Activated CD8-positive, alpha-beta memory T cell treated with anti-CD3 and anti-CD28 coated beads, Interleukin-2, amount 10 ng/mL, durations not matched to agents 7 days and 5 days (primary cell): Measurements from ENCODE around the gene NHLRC2. TPM values are rescaled to one million over a fixed set of nuclear protein-coding genes. Genes with fewer than 3 reads are reported as not detected.

Experiments used
- ATAC-seq: fragments of 150-1000 bp; cut with Tn5 transposase; one replicate; pipeline ENCODE4 v1.10.0; 2021; ENCODE audit warnings: moderate library complexity
- CTCF ChIA-PET: fragments of 350-600 bp; sonication (Branson Sonifier 250); formaldehyde crosslinking; loops from one replicate; lab custom pipeline; 2021; ENCODE audit warnings: antibody characterized with exemption; lab: Charles Lee
- DNase-seq: peaks from one replicate; pipeline ENCODE4 v3.0.0-alpha.2; 2020
- H3K27ac Mint-ChIP-seq: one replicate; pipeline ENCODE4 v1.8.0; 2021; ENCODE audit warnings: mild to moderate bottlenecking, mixed read lengths
- H3K27me3 Mint-ChIP-seq: one replicate; pipeline ENCODE4 v1.8.0; 2021; ENCODE audit warnings: mixed read lengths
- H3K36me3 Mint-ChIP-seq: one replicate; pipeline ENCODE4 v1.8.0; 2021; ENCODE audit warnings: mild to moderate bottlenecking, mixed read lengths
- H3K4me1 Mint-ChIP-seq: one replicate; pipeline ENCODE4 v1.8.0; 2021; ENCODE audit warnings: mixed read lengths
- H3K4me3 Mint-ChIP-seq: one replicate; pipeline ENCODE4 v1.8.0; 2021; ENCODE audit warnings: mild to moderate bottlenecking, moderate library complexity, mixed read lengths
- H3K9me3 Mint-ChIP-seq: one replicate; pipeline ENCODE4 v1.8.0; 2022; ENCODE audit warnings: low read depth, mixed read lengths
- total RNA-seq, 2 experiments: library from RNA; stranded (reverse); gene quantifications; one replicate each; pipeline ENCODE4 v1.2.3, GENCODE V29; 2021

Gene NHLRC2
- total RNA-seq, 2 experiments from 2014 or later: 35.7 to 36.4 TPM

DNA sequence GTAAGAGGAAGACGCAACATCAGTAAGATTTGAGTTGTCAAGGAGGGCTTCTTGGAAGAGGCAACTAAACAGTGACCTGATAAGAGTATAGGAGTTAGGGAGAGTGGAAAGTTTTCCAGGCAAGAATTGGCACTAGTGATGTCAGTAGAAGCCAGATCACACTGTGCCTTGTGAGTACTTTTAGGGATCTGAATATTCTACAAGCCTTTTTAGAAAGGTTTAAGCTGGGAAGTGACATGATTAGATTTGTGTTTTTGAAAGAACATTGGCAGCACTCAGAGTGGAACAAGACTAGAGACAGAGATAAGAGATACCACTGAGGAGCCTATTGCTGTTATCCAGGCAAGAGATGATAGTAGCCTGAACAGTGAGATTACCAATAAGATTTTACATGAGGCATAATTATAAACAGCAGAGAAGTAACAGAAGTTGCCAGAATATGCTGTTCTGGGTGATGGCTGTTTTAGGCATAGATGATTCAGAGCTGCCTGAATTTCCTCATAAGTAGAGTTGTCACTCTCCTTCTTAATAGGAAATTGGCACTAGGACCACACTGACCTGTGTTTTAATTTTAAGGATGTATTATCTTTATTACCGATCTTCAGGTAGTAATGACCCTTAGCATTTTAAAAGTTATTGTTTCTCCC lies 45.6 kb downstream of the NHLRC2 start:
- Mint-ChIP-seq H3K27me3 (no peaks in the 10 kb centered on the region), H3K4me1 (peaks cover 5% of the 10 kb centered on the region), H3K4me3 (no peak overlapping the region), H3K27ac (no peak overlapping the region), H3K9me3 (no peaks in the 10 kb centered on the region), H3K36me3 (peaks cover 31% of the 10 kb centered on the region)
- DNase-seq (no peak), ATAC-seq (no peak)
- CTCF ChIA-PET: no interaction called here

DNA sequence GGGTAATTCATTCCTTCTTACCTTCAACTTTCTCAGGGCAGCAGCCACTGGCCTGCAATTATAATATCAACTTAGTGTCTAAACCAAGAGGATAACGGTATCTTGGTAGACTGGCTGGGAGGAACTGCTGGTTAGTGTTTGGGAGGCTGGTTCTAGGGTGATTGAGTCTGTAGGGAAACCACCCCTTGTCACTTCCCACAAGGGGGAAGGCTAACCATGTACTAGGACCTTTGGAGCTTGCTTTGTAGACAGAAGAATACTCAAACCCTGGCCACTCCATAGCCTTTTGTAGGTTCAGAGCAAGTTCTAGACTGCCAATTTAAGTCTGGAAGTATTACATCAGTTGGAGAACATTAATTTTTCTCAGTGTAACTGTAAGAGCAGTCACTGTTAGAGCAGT lies 51.3 kb downstream of the NHLRC2 start:
- H3K4me1 Mint-ChIP-seq: peaks cover 5% of the 10 kb centered on the region
- no peak overlapping the region for H3K27ac Mint-ChIP-seq
- H3K27me3 Mint-ChIP-seq: no peaks in the 10 kb centered on the region
- CTCF ChIA-PET: no interaction called here
- peaks cover 40% of the 10 kb centered on the region for H3K36me3 Mint-ChIP-seq
- ATAC-seq (no peak), DNase-seq (no peak)
- H3K9me3 Mint-ChIP-seq: no peaks in the 10 kb centered on the region
- no peak overlapping the region for H3K4me3 Mint-ChIP-seq

DNA sequence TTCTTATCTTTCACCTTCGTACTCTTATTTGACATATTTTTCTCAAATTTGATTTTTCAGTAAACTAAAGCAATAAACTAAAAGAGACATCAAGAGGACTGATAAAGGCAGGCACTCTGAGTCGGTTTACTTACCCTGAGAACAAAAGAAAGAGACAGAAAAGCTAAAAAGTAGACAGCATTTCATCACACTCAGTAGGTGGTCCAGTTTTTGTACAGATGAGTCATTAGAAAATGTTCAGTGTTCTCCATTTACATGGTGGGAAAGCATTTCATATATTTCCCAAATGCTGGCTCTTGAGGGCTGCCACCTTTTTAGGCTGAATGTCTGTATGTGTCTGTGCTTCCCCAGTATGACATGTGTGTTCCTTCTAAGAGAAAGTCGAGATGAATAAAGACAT lies 52.7 kb downstream of the NHLRC2 start:
- no peaks in the 10 kb centered on the region for H3K27me3 Mint-ChIP-seq
- DNase-seq (no peak), ATAC-seq (no peak)
- H3K36me3 Mint-ChIP-seq: peaks cover 35% of the 10 kb centered on the region
- H3K27ac Mint-ChIP-seq: no peak overlapping the region
- CTCF ChIA-PET: no interaction called here
- no peak overlapping the region for H3K4me3 Mint-ChIP-seq
- no peaks in the 10 kb centered on the region for H3K4me1 Mint-ChIP-seq
- H3K9me3 Mint-ChIP-seq: no peaks in the 10 kb centered on the region

DNA sequence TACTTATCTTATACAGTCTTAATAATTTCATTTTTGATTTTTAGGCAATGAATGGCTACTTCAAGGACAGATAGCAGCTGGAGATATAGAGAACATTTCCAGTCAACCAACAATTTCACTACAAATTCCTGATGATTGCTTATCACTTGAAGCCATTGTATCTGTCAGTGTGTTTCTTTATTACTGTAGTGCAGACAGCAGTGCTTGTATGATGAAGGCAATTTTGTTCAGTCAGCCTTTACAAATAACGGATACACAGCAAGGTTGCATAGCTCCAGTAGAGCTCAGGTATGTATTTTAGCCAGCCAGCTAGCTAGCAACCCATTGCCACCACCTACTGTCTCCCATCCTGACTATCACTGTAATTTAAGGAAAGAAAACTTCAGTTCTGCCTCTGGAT lies 53.8 kb downstream of the NHLRC2 start:
- CTCF ChIA-PET: no interaction called here
- DNase-seq (no peak), ATAC-seq (no peak)
- H3K9me3 Mint-ChIP-seq: no peaks in the 10 kb centered on the region
- no peak overlapping the region for H3K27ac Mint-ChIP-seq
- H3K27me3 Mint-ChIP-seq: no peaks in the 10 kb centered on the region
- no peaks in the 10 kb centered on the region for H3K4me1 Mint-ChIP-seq
- H3K36me3 Mint-ChIP-seq: peaks cover 32% of the 10 kb centered on the region
- no peak overlapping the region for H3K4me3 Mint-ChIP-seq

DNA sequence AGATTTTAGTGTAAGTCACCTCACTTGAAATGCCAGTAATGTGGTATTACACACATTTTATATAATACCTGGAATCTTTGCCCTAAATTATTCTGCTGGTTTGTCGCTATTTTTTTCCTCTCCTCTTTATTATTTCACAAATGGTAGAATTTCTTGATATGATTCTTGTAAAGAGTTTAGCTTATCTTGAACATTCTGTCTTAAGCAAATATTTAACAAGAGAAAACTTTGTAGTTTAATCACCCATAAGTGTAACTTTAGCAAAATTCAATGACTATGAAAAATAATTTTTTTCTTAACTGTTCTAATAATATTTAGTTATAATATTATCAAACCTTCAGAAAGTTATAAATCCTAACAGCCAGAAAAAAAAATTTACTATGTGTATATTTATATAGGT lies 56.7 kb downstream of the NHLRC2 start:
- Mint-ChIP-seq H3K4me1 (no peaks in the 10 kb centered on the region), H3K27ac (no peak overlapping the region), H3K27me3 (no peaks in the 10 kb centered on the region), H3K9me3 (no peaks in the 10 kb centered on the region), H3K36me3 (peaks cover 19% of the 10 kb centered on the region), H3K4me3 (no peak overlapping the region)
- CTCF ChIA-PET: no interaction called here
- DNase-seq (no peak), ATAC-seq (no peak)

DNA sequence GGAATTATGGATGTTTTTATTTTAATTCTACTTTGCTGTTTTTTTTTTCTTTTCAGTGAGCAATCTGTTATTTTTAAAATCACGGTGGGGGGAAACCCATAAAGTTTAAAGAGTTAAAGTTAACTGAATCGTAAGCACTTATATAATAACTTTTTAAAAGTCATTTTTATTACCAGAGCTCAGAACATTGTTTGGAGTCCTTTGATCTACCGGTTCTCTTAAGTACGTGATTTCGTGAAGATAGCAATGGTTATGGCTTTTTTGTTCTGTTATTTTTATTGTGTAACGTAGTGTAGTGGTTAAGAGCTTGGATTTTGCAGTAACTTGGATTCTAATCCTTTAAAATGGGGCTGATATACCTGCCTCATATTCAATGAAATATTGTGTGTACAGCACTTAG lies 57.4 kb downstream of the NHLRC2 start:
- Mint-ChIP-seq H3K9me3 (no peaks in the 10 kb centered on the region), H3K4me3 (no peak overlapping the region), H3K4me1 (no peaks in the 10 kb centered on the region), H3K27ac (no peak overlapping the region), H3K27me3 (no peaks in the 10 kb centered on the region), H3K36me3 (peaks cover 22% of the 10 kb centered on the region)
- no peak for DNase-seq
- CTCF ChIA-PET: interaction anchor here (0.9 kb wide), 1 partner anchor 42 kb away, joined by 3 read pairs; no protein-coding TSS in a partner anchor
- no peak for ATAC-seq

DNA sequence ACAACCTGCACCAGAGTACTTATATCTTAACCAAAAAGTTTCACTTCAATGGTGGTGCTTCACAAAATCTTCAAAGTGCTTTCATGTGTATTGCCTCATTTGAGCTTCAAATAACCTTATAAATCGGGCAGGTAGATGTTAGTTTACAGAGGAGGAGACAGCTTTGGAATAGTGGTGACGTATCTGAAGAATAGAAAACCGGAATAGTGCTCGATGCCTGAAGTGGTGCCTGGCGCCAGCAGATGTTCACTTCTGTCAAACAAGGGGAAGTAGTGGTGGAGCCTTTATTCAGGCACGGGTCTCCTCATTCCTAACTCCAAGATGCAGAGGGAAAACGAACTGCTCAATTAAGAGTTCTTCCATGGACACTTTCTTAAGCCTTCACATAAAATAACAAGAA lies 58.1 kb downstream of the NHLRC2 start:
- DNase-seq (no peak), ATAC-seq (no peak)
- CTCF ChIA-PET: interaction anchor here (0.9 kb wide), 1 partner anchor 41 kb away, joined by 3 read pairs; no protein-coding TSS in a partner anchor
- Mint-ChIP-seq H3K9me3 (no peaks in the 10 kb centered on the region), H3K27me3 (no peaks in the 10 kb centered on the region), H3K36me3 (peaks cover 21% of the 10 kb centered on the region), H3K4me3 (no peak overlapping the region), H3K4me1 (no peaks in the 10 kb centered on the region), H3K27ac (no peak overlapping the region)

DNA sequence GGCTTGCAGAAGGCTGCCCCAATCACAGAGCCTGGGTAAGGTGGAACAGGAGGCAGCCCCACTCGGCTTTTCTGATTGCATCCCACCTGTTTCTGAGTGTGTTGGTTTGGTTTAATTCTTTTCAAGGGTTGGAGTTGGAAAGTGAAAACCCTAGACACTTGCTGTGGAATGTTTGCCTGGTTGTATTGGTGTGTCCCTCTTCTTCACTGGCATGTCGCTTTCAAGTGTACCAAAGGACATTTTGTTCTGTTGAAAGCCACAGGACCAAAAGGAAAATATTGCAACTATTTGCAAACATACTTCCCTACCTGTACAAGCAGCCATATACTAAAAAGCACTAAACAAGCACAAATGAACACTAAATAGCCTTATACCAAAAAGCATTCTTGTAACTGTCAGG lies 60.5 kb downstream of the NHLRC2 start:
- ATAC-seq: no peak
- H3K27ac Mint-ChIP-seq: no peak overlapping the region
- H3K9me3 Mint-ChIP-seq: no peaks in the 10 kb centered on the region
- no peak overlapping the region for H3K4me3 Mint-ChIP-seq
- no peak for DNase-seq
- no peaks in the 10 kb centered on the region for H3K27me3 Mint-ChIP-seq
- CTCF ChIA-PET: no interaction called here
- no peaks in the 10 kb centered on the region for H3K4me1 Mint-ChIP-seq
- peaks cover 21% of the 10 kb centered on the region for H3K36me3 Mint-ChIP-seq

DNA sequence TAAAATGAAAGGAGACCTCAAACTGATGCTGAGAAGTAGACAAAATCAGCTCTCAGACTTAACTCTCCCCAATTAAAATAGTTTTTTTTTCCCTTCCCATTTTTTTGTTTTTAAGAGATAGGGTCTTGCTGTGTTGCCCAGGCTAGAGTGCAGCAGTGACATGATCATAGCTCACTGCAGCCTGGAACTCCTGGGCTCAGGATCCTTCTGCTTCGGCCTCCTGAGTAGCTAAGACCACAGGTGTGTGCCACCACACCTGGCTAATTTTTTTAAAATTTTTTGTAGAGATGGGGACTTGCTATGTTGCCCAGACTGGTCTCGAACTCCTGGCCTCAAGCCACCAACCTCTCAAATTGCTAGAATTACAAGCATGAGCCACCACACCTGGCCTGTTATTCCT lies 61.1 kb downstream of the NHLRC2 start:
- no peaks in the 10 kb centered on the region for H3K9me3 Mint-ChIP-seq
- no peaks in the 10 kb centered on the region for H3K4me1 Mint-ChIP-seq
- H3K27me3 Mint-ChIP-seq: no peaks in the 10 kb centered on the region
- H3K36me3 Mint-ChIP-seq: peaks cover 21% of the 10 kb centered on the region
- no peak overlapping the region for H3K27ac Mint-ChIP-seq
- H3K4me3 Mint-ChIP-seq: no peak overlapping the region
- CTCF ChIA-PET: no interaction called here
- ATAC-seq: no peak
- no peak for DNase-seq

DNA sequence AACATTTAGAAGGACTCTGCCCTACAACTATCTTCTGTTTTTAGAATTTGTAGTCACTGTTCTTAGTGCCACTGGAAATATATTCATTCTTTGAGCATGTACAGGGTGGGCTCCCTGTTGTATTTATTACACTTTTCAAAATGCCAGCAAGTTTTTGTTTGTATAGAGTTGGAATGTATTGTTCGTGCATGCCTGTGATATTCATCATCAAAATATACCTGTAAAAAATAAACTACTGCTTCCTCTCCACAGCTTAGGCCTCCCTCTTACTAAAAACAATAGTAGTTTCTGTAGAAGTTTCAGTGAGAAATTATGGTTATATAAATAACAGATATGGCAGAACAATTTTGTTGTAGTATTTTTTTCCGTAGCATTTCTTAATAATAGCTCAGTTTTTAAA lies 61.6 kb downstream of the NHLRC2 start:
- no peaks in the 10 kb centered on the region for H3K9me3 Mint-ChIP-seq
- CTCF ChIA-PET: no interaction called here
- H3K36me3 Mint-ChIP-seq: peaks cover 21% of the 10 kb centered on the region
- no peak overlapping the region for H3K4me3 Mint-ChIP-seq
- ATAC-seq (no peak), DNase-seq (no peak)
- H3K27ac Mint-ChIP-seq: no peak overlapping the region
- no peaks in the 10 kb centered on the region for H3K27me3 Mint-ChIP-seq
- no peaks in the 10 kb centered on the region for H3K4me1 Mint-ChIP-seq

DNA sequence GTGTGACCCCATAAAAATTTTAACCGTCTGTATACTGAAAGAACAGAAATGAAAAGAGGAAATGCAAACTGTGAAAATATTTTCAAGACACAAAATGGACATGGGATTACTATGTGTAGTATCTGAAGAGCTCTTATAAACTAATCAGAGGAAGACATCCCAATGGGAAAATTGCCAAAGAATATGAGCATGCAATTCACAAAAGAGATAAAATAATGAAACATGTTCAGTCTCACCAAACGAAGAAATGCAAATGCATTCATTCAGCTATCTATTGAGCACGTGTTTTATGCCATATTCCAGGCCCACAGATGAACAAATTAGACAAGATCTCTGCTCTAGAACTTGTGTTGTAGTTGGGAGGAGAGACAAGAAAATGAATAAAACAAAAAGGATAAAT lies 63.2 kb downstream of the NHLRC2 start:
- Mint-ChIP-seq H3K36me3 (peaks cover 16% of the 10 kb centered on the region), H3K27me3 (peaks cover 2% of the 10 kb centered on the region), H3K4me3 (no peak overlapping the region), H3K4me1 (no peaks in the 10 kb centered on the region), H3K27ac (no peak overlapping the region), H3K9me3 (no peaks in the 10 kb centered on the region)
- CTCF ChIA-PET: no interaction called here
- no peak for ATAC-seq
- no peak for DNase-seq

DNA sequence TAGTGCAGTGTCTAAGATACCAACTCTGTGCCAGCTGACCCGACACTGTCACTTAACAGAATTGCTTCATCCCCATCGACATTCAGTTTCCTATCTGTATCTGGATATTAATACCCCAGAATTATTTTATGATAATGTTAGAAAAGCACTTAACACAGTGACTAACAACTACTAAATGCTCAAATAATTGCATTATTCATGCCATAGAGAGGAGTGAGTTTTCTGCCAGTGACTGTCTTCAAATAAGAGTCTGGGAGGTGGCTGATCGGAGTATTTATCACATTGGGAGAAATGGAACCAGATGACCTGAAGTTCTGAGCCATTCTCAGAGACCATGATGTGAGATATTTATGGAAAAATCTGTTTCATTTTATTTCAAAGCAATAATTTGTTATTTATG lies 65.7 kb downstream of the NHLRC2 start:
- Mint-ChIP-seq H3K27me3 (peaks cover 15% of the 10 kb centered on the region), H3K4me3 (no peak overlapping the region), H3K27ac (no peak overlapping the region), H3K4me1 (peaks cover 3% of the 10 kb centered on the region), H3K9me3 (peaks cover 2% of the 10 kb centered on the region), H3K36me3 (peaks cover 19% of the 10 kb centered on the region)
- ATAC-seq (no peak), DNase-seq (no peak)
- CTCF ChIA-PET: no interaction called here

DNA sequence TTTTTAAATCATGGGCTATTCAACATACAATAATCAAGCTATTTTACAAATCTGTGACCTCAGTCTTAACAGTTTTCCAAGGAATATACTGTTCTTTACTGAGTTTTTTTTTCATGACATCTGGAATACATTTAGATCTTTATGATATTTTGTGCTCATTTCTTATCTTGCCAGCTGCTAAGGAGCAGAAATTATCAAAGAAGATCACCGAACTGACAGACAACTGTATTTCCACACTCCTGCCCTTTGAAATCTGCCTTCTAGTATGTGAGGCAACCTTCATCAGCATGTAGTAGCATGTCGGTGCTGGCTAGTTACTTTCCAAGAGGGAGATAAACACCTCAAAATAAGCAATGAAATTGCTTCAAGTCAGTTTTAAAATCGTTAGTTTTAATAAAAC lies 66.4 kb downstream of the NHLRC2 start:
- no peak overlapping the region for H3K4me3 Mint-ChIP-seq
- CTCF ChIA-PET: no interaction called here

DNA sequence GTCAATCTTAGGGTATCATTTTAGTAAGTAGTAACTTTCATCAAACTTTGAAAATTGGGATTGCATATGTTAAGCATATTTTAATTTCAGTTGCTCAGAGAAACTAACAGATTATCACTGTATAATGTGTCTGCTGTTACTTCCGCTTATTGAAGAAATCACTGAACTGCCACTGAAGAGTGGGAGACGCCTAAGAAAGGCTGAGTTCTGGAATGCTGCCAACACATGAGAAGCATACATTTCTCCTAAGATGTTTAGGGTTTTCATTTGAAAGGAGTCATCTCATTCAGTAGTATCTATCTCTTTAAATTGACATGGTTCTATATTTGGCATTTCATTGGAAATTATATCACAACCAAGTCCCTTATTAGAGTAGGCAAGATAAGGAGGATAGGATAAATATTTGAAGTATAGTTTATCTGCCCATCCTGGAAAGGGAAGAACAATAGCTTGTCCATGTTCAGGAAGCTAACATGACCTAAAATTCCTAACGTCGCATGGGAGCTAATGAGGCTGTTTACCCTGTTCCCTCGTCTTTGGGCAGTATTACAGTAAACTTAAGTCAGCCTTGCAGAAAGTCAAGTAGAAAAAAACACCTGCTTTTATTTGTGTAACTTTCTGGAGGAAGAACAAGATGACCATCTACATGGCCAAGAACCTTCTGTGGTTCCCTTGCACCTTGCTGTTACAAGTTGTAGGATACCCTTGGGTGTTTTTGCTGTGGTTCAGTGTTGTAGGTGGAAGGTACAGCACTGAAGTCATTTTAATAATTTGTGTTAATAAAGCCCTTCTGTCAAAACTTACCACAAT lies 67.3 kb downstream of the NHLRC2 start:
- peaks cover 20% of the 10 kb centered on the region for H3K36me3 Mint-ChIP-seq
- H3K4me3 Mint-ChIP-seq: no peak overlapping the region
- DNase-seq: no peak
- H3K27me3 Mint-ChIP-seq: peaks cover 22% of the 10 kb centered on the region
- peaks cover 3% of the 10 kb centered on the region for H3K4me1 Mint-ChIP-seq
- CTCF ChIA-PET: interaction anchor here (1.2 kb wide), 1 partner anchor 49 kb away, joined by 3 read pairs; no protein-coding TSS in a partner anchor
- no peak for ATAC-seq
- H3K9me3 Mint-ChIP-seq: peaks cover 5% of the 10 kb centered on the region
- no peak overlapping the region for H3K27ac Mint-ChIP-seq

More for the DNA sequence above, 66.4 kb downstream of the NHLRC2 start:
- Mint-ChIP-seq H3K9me3 (peaks cover 5% of the 10 kb centered on the region), H3K27me3 (peaks cover 19% of the 10 kb centered on the region), H3K4me1 (peaks cover 3% of the 10 kb centered on the region), H3K27ac (no peak overlapping the region), H3K36me3 (peaks cover 22% of the 10 kb centered on the region)
- no peak for ATAC-seq
- no peak for DNase-seq
